ENCODE results near the gene TMC4. TPM values are rescaled to one million over a fixed set of nuclear protein-coding genes. Genes with fewer than 3 reads are reported as not detected.
A peak's percentile ranks its signal among the peaks of the same experiment; 100 is the strongest.

Gene TMC4
- total and polyA plus RNA-seq, 9 donors, result 0.45 to 103 (median 6.3) TPM

DNA sequence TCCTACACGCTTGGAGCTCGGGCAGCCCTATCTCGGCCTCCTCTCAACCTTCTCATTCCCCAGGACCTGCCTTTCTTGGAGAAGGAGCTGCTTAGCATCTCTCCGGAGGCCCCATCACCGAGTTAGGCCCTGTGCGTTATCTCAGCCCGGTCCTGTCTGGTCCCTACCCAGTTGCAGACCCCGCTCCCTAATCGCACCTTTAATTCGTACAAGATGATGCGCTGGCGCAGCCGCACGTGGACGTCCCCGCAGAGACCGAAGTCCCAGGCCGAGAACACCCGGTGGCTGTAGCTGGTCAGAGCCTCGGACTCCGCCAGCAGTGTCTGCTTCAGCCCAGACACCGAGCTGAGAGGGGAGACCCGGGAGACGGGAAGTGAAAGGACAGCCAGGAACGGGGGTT lies 7.7 kb downstream of the TMC4 start:
- no peaks in the 10 kb centered on the region for H3K9me3 ChIP-seq
- intact Hi-C loops (cut with DNase I), result loop anchor here in 1 of 4 donors (5.0 kb wide), 1 partner anchor 67 kb away; no protein-coding TSS in a partner anchor
- DNase-seq, result no peak
- 86 to 89% (median 87%) methylated on average over 25 of the region's 25 CpGs for WGBS, 3 donors
- no peaks in the 10 kb centered on the region for H3K36me3 ChIP-seq
- no peak for TF ChIP-seq POLR2A (IDR thresholded peaks at IDR 0.05)
- no peak for TF ChIP-seq EP300 (IDR thresholded peaks at IDR 0.05)
- TF ChIP-seq, protein P1, sequence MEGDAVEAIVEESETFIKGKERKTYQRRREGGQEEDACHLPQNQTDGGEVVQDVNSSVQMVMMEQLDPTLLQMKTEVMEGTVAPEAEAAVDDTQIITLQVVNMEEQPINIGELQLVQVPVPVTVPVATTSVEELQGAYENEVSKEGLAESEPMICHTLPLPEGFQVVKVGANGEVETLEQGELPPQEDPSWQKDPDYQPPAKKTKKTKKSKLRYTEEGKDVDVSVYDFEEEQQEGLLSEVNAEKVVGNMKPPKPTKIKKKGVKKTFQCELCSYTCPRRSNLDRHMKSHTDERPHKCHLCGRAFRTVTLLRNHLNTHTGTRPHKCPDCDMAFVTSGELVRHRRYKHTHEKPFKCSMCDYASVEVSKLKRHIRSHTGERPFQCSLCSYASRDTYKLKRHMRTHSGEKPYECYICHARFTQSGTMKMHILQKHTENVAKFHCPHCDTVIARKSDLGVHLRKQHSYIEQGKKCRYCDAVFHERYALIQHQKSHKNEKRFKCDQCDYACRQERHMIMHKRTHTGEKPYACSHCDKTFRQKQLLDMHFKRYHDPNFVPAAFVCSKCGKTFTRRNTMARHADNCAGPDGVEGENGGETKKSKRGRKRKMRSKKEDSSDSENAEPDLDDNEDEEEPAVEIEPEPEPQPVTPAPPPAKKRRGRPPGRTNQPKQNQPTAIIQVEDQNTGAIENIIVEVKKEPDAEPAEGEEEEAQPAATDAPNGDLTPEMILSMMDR (IDR thresholded peaks at IDR 0.05), result no peak
- H3K4me3 ChIP-seq, result no peak overlapping the region
- H3K27me3 ChIP-seq, result no peaks in the 10 kb centered on the region
- H3K27ac ChIP-seq, result no peak overlapping the region
- H3K4me1 ChIP-seq (ENCODE audit: insufficient read depth), result peaks cover 7% of the 10 kb centered on the region

DNA sequence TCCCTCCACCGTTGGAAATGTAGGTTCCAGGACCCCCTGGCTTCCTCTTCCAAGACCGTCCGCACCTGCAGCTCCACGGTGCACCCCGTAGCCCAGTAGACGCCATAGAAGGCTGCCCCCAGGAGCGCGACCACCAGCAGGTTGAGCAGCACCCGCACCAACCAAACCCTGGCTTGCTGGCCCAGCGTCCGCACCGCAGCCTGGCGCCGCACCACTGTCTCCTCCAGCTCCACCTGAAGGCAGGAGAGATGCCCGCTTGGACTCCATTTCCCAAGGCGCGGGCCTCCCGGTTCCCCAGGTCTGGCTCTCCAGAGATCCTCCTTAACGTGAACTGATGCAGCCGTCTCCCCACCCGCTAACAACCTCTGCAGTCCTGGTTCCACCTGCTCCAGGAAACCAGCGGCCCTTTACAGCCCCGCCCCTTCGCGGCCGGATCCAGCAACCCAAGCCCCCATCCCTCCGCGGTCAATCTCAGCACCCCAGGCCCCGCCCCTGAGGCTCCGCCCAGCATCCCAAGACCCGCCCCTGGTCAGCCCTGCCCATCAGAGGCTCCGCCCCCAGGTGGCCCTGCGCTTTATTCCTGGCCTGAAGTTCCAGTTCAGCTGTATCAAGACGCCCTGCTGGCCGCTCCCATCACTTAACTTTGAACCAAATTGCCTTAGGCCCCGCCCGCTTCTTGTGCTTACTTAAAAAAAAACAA lies 8.4 kb downstream of the TMC4 start:
- no peaks in the 10 kb centered on the region for H3K27me3 ChIP-seq
- intact Hi-C loops (cut with DNase I), result loop anchor here in 2 of 4 donors (5.0 kb wide), 2 partner anchors 38 to 68 kb away; partner anchors contain the start of gene RPS9 (in 1 of the 2)
- 6 to 10% (median 6%) methylated on average over 32 to 37 of the region's 37 CpGs for WGBS, 3 donors
- no peak for TF ChIP-seq EP300 (IDR thresholded peaks at IDR 0.05)
- peaks cover 7% of the 10 kb centered on the region for H3K4me1 ChIP-seq (ENCODE audit: insufficient read depth)
- H3K4me3 ChIP-seq, result no peak overlapping the region
- DNase-seq, result peak in 3 of 5 donors; percentile 61 to 73 (median 64)
- H3K36me3 ChIP-seq, result no peaks in the 10 kb centered on the region
- no peak overlapping the region for H3K27ac ChIP-seq
- H3K9me3 ChIP-seq, result no peaks in the 10 kb centered on the region

DNA sequence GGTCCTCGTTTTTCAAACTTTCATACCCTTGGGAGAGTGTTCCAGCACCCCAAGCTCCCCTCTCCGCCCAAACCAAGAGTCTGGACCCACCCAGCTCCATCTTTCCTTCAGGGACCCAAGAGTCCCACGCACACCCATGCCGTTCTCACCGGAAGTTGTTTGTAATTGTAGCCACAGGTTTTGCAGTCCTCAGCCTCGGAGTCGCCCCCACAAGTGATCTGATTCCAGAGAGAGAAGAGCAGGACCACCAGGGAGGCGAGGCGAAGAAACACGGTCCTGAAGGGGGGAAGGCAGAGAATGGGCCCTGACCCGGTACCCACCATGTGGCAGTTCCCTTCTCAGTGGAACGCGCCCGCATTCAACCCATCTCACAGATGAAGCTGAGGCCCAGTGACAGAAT lies 10.1 kb downstream of the TMC4 start:
- intact Hi-C loops (cut with DNase I), result loop anchor here in 1 of 4 donors (5.0 kb wide), 1 partner anchor 39 kb away; the partner anchor contains the start of gene RPS9
- H3K4me3 ChIP-seq, result peak overlapping the region; percentile 33
- TF ChIP-seq EP300 (IDR thresholded peaks at IDR 0.05), result no peak
- TF ChIP-seq POLR2A (IDR thresholded peaks at IDR 0.05), result no peak
- TF ChIP-seq, protein P1 (IDR thresholded peaks at IDR 0.05), result no peak
- peak overlapping the region in 1 of 2 donors; percentile 14 for H3K27ac ChIP-seq
- DNase-seq, result no peak
- WGBS, 3 donors, result 44 to 72% (median 55%) methylated on average over 14 of the region's 14 CpGs
- no peaks in the 10 kb centered on the region for H3K9me3 ChIP-seq
- no peaks in the 10 kb centered on the region for H3K27me3 ChIP-seq
- peaks cover 9% of the 10 kb centered on the region for H3K4me1 ChIP-seq (ENCODE audit: insufficient read depth)
- H3K36me3 ChIP-seq, result no peaks in the 10 kb centered on the region

DNA sequence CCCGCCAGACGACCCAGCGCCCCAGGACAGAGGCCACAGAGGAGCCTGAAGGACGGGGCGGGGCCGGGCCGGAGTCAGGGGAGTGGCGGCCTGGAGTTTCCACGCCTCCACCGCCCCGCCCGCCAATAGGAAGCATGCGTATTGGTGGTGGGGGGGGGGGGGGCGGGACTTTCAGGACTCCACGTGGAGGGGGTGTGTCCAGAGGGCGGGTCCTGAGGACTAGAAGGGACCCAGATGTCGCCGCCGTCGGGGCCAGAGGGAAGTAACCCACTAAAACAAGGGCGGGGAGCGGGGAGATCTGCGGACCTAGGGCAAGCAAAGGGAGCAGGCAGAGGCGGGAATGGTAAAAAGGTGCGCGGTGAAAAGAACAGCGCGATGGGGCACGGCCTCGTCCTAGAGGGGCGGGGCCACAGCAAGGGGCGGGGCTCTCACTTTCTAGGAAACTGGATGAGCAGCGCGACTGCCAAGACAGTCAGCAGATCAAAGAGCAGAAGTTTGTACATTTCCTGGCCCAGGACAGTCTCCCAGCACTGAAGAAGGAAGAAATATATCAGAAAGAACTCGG lies 10.6 kb downstream of the TMC4 start:
- Histone ChIP-seq H3K4me3 (peak overlapping the region; percentile 33), H3K9me3 (no peaks in the 10 kb centered on the region), H3K27me3 (no peaks in the 10 kb centered on the region), H3K36me3 (no peaks in the 10 kb centered on the region), H3K27ac (peak overlapping the region in 1 of 2 donors; percentile 14), H3K4me1 (ENCODE audit: insufficient read depth) (peaks cover 9% of the 10 kb centered on the region)
- DNase-seq, result peak; percentile 87 to 93 (median 90)
- no peak for TF ChIP-seq EP300 (IDR thresholded peaks at IDR 0.05)
- TF ChIP-seq, protein P1 (IDR thresholded peaks at IDR 0.05), result no peak
- no peak for TF ChIP-seq POLR2A (IDR thresholded peaks at IDR 0.05)
- WGBS, 3 donors, result 0 to 3% (median 2%) methylated on average over 30 to 35 of the region's 35 CpGs
- intact Hi-C loops (cut with DNase I), result loop anchor here in 1 of 4 donors (5.0 kb wide), 1 partner anchor 40 kb away; the partner anchor contains the start of gene RPS9

Measured in ovary (tissue), 9 donors.